Measurements from ENCODE around the gene NCAM2. TPM values are rescaled to one million over a fixed set of nuclear protein-coding genes. Genes with fewer than 3 reads are reported as not detected.
A peak's percentile ranks its signal among the peaks of the same experiment; 100 is the strongest.

Gene NCAM2
- total and polyA plus RNA-seq, 2 of the 4 experiments (the other 2 are of a cell fraction) = 2.7 to 5.0 TPM

DNA sequence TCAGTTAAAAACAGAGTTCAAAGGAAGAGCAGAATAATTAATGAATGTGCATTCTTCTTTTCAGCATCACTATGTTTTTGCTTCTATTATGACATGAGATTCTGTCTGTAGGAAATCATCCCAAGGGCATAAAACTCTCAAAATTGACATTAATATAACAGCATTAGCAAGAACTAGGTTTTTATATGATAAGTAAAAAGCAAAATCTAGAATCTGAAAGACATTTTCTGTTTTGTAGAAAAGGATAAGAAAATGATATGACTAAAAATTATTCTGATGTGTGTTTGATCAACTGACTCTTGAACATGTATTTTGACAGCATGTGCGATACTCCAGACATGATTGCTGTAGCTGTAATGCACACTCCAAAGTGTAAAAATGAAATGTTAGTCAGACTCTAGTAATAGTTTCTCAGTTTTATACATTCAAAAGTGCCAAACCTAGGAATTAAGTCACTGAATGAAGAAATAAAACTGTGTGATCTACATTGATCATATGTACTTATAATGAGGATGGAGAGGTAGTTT, 197.3 kb downstream of the NCAM2 start:
- no peak for DNase-seq
- H3K14ac ChIP-seq (replicated peaks; ENCODE audit: low read depth, low read length) = 0 out of 2 replicates have a peak overlapping the region, but pooled peaks have one; percentile 68
- dilution Hi-C loops (cut with HindIII; ENCODE audit: low sequenced_read_pairs, unreplicated experiment) = no loop called here

More for the DNA sequence above, 197.3 kb downstream of the NCAM2 start:
- Histone ChIP-seq H4K5ac (ENCODE audit: low read depth, low read length) (no peak overlapping the region), H3K4me3 (ENCODE audit: insufficient read depth, low read depth, low read length) (no peak overlapping the region), H3K9ac (ENCODE audit: low read depth, low read length) (no peak overlapping the region), H3K27ac (ENCODE audit: insufficient read depth, low read length) (peak overlapping the region; percentile 38; the same call in 1 of the 2 replicates), H3K79me1 (ENCODE audit: low read depth in 1 of 2, low read length in 2 of 2) (no peaks in the 10 kb centered on the region), H3K9me3 (ENCODE audit: control insufficient read depth, insufficient read depth, low read length) (no peaks in the 10 kb centered on the region), H3K9me1 (ENCODE audit: insufficient read depth, low read length) (no peaks in the 10 kb centered on the region), H2BK5ac (ENCODE audit: low read depth, low read length, poor library complexity, severe bottlenecking) (peak overlapping the region; percentile 56), H2AK9ac (replicated peaks; ENCODE audit: low read depth, low read length, poor library complexity) (no peak overlapping the region), H2BK20ac (ENCODE audit: low read depth, low read length) (no peak overlapping the region; the same call in 1 of the 2 replicates), H3K4me2 (ENCODE audit: low read depth, low read length) (no peak overlapping the region), H3K36me3 (ENCODE audit: control insufficient read depth, insufficient read depth, low read length) (no peaks in the 10 kb centered on the region), H4K91ac (ENCODE audit: insufficient read depth, low read depth, low read length) (no peak overlapping the region; the same call in 1 of the 2 replicates), H3K4ac (ENCODE audit: low read depth, low read length) (no peak overlapping the region), H3K18ac (ENCODE audit: low read depth, low read length) (no peak overlapping the region; the same call in 1 of the 2 replicates), H3K27me3 (ENCODE audit: control insufficient read depth, insufficient read depth, low read length) (no peaks in the 10 kb centered on the region), H4K20me1 (ENCODE audit: insufficient read depth, low read length) (no peaks in the 10 kb centered on the region), H3K4me1 (ENCODE audit: control insufficient read depth, insufficient read depth, low read length) (peaks cover 4% of the 10 kb centered on the region), H2BK15ac (ENCODE audit: low read depth, low read length) (no peak overlapping the region), H4K8ac (ENCODE audit: low read depth in 2 of 2, low read length in 2 of 2) (no peak overlapping the region), H3K56ac (ENCODE audit: extremely low read depth, insufficient read depth, low read length) (no peak overlapping the region), H2BK120ac (ENCODE audit: low read depth, low read length) (peak overlapping the region; percentile 32; the same call in 1 of the 2 replicates), H3K23ac (ENCODE audit: low read depth, low read length) (no peak overlapping the region), H2AFZ (replicated peaks; ENCODE audit: low read length, poor library complexity) (no peak overlapping the region), H2AK5ac (ENCODE audit: low read depth, low read length) (no peak overlapping the region)
- in situ Hi-C loops (cut with MboI; ENCODE audit: low sequenced_read_pairs) = no loop called here
- CTCF ChIA-PET = no interaction called here
- no peak for TF ChIP-seq CEBPB (IDR thresholded peaks at IDR 0.05; ENCODE audit: low read depth, low read length)
- TF ChIP-seq, protein P1, sequence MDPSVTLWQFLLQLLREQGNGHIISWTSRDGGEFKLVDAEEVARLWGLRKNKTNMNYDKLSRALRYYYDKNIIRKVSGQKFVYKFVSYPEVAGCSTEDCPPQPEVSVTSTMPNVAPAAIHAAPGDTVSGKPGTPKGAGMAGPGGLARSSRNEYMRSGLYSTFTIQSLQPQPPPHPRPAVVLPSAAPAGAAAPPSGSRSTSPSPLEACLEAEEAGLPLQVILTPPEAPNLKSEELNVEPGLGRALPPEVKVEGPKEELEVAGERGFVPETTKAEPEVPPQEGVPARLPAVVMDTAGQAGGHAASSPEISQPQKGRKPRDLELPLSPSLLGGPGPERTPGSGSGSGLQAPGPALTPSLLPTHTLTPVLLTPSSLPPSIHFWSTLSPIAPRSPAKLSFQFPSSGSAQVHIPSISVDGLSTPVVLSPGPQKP (IDR thresholded peaks at IDR 0.05; ENCODE audit: borderline replicate concordance, low read depth, low read length) = no peak
- TF ChIP-seq CHD1 (IDR thresholded peaks at IDR 0.05; ENCODE audit: low read depth, low read length) = no peak
- no peak for TF ChIP-seq MXI1 (IDR thresholded peaks at IDR 0.05; ENCODE audit: borderline replicate concordance, low read depth, low read length)
- intact Hi-C loops (cut with micrococcal nuclease) = no loop called here
- no TSS peak for BruUV-seq (replicated peaks)
- WGBS, 2 experiments (ENCODE audit: extremely low coverage in 2 of 2, insufficient read length in 1 of 2) = no CpG with 5 or more reads among the region's 1 CpG
- ATAC-seq (ENCODE audit: low read depth) = no peak
- POLR2A ChIA-PET (ENCODE audit: unreplicated experiment) = no interaction called here
